T-helper 2 cell treated with Interferon-gamma antibody and Interleukin-4, amounts not matched to agents 5 μg/mL and 100 μg/mL, for 36 hours (primary cell): ENCODE data around the gene TMEM53.

ENCODE experiments used
- DNase-seq: peaks from one replicate; pipeline ENCODE4 v3.0.0; 2021; ENCODE audit warnings: low spot score
- H3K27ac Mint-ChIP-seq: one replicate; pipeline ENCODE4 v1.8.0; 2021; ENCODE audit warnings: mild to moderate bottlenecking, mixed read lengths
- H3K27me3 Mint-ChIP-seq: one replicate; pipeline ENCODE4 v1.8.0; 2021; ENCODE audit warnings: low read depth, mixed read lengths
- H3K36me3 Mint-ChIP-seq: one replicate; pipeline ENCODE4 v1.8.0; 2021; ENCODE audit warnings: low read depth, mixed read lengths
- H3K4me1 Mint-ChIP-seq: one replicate; pipeline ENCODE4 v1.8.0; 2021; ENCODE audit warnings: low read depth, mixed read lengths
- H3K4me3 Mint-ChIP-seq: one replicate; pipeline ENCODE4 v1.8.0; 2022; ENCODE audit warnings: mild to moderate bottlenecking, moderate library complexity, mixed read lengths
- H3K9me3 Mint-ChIP-seq: one replicate; pipeline ENCODE4 v1.8.0; 2021; ENCODE audit warnings: mixed read lengths

TMEM53 gene

GRCh38 chr1:44642255-44642654 lies 32.0 kb downstream of the TMEM53 start:
- no peak for DNase-seq
- H3K4me1 Mint-ChIP-seq = no peaks in the 10 kb centered on the region
- H3K4me3 Mint-ChIP-seq = no peak overlapping the region
- H3K27me3 Mint-ChIP-seq = no peaks in the 10 kb centered on the region
- peaks cover 30% of the 10 kb centered on the region for H3K36me3 Mint-ChIP-seq
- H3K27ac Mint-ChIP-seq = no peak overlapping the region
- H3K9me3 Mint-ChIP-seq = no peaks in the 10 kb centered on the region

- Mint-ChIP-seq H3K27ac (no peak overlapping the region), H3K27me3 (no peaks in the 10 kb centered on the region), H3K4me1 (no peaks in the 10 kb centered on the region), H3K9me3 (no peaks in the 10 kb centered on the region), H3K4me3 (no peak overlapping the region), H3K36me3 (peaks cover 27% of the 10 kb centered on the region)
- DNase-seq = no peak
Observed at GRCh38 chr1:44641126-44642102, 32.9 kb downstream of the TMEM53 start.

GRCh38 chr1:44640200-44640853 lies 34.0 kb downstream of the TMEM53 start:
- H3K36me3 Mint-ChIP-seq = peaks cover 36% of the 10 kb centered on the region

GRCh38 chr1:44637702-44638411 lies 36.4 kb downstream of the TMEM53 start:
- no peaks in the 10 kb centered on the region for H3K9me3 Mint-ChIP-seq
- no peak overlapping the region for H3K27ac Mint-ChIP-seq
- no peak for DNase-seq
- peaks cover 36% of the 10 kb centered on the region for H3K36me3 Mint-ChIP-seq
- no peaks in the 10 kb centered on the region for H3K27me3 Mint-ChIP-seq
- no peak overlapping the region for H3K4me3 Mint-ChIP-seq
- peaks cover 19% of the 10 kb centered on the region for H3K4me1 Mint-ChIP-seq

More at GRCh38 chr1:44640200-44640853, 34.0 kb downstream of the TMEM53 start:
- Mint-ChIP-seq H3K9me3 (no peaks in the 10 kb centered on the region), H3K4me3 (no peak overlapping the region), H3K27ac (no peak overlapping the region), H3K4me1 (no peaks in the 10 kb centered on the region), H3K27me3 (no peaks in the 10 kb centered on the region)
- DNase-seq = no peak

- H3K9me3 Mint-ChIP-seq = no peaks in the 10 kb centered on the region
- no peaks in the 10 kb centered on the region for H3K27me3 Mint-ChIP-seq
- peaks cover 35% of the 10 kb centered on the region for H3K36me3 Mint-ChIP-seq
- H3K4me3 Mint-ChIP-seq = no peak overlapping the region
- DNase-seq = no peak
- peaks cover 21% of the 10 kb centered on the region for H3K4me1 Mint-ChIP-seq
- no peak overlapping the region for H3K27ac Mint-ChIP-seq
Observed at GRCh38 chr1:44636688-44637598, 37.3 kb downstream of the TMEM53 start.

- no peaks in the 10 kb centered on the region for H3K9me3 Mint-ChIP-seq
- peaks cover 21% of the 10 kb centered on the region for H3K4me1 Mint-ChIP-seq
- H3K27me3 Mint-ChIP-seq = no peaks in the 10 kb centered on the region
- DNase-seq = no peak
- no peak overlapping the region for H3K4me3 Mint-ChIP-seq
- no peak overlapping the region for H3K27ac Mint-ChIP-seq
- peaks cover 35% of the 10 kb centered on the region for H3K36me3 Mint-ChIP-seq
Observed at GRCh38 chr1:44636083-44636687, 38.1 kb downstream of the TMEM53 start.

- Mint-ChIP-seq H3K4me1 (peaks cover 29% of the 10 kb centered on the region), H3K4me3 (no peak overlapping the region), H3K27me3 (no peaks in the 10 kb centered on the region), H3K36me3 (peaks cover 39% of the 10 kb centered on the region), H3K9me3 (peaks cover 6% of the 10 kb centered on the region), H3K27ac (no peak overlapping the region)
- DNase-seq = no peak
Observed at GRCh38 chr1:44635439-44635838, 38.8 kb downstream of the TMEM53 start.

GRCh38 chr1:44634606-44635189 lies 39.6 kb downstream of the TMEM53 start:
- Mint-ChIP-seq H3K36me3 (peaks cover 40% of the 10 kb centered on the region), H3K9me3 (peaks cover 8% of the 10 kb centered on the region), H3K4me3 (peak overlapping the region; percentile 44), H3K27me3 (no peaks in the 10 kb centered on the region), H3K27ac (no peak overlapping the region), H3K4me1 (peaks cover 30% of the 10 kb centered on the region)
- no peak for DNase-seq

GRCh38 chr1:44632598-44632997 lies 41.7 kb downstream of the TMEM53 start:
- DNase-seq = no peak
- H3K27me3 Mint-ChIP-seq = no peaks in the 10 kb centered on the region
- H3K27ac Mint-ChIP-seq = peak overlapping the region; percentile 98
- peaks cover 30% of the 10 kb centered on the region for H3K4me1 Mint-ChIP-seq
- peaks cover 31% of the 10 kb centered on the region for H3K36me3 Mint-ChIP-seq
- peaks cover 8% of the 10 kb centered on the region for H3K9me3 Mint-ChIP-seq
- H3K4me3 Mint-ChIP-seq = peak overlapping the region; percentile 90

GRCh38 chr1:44631647-44632539 lies 42.4 kb downstream of the TMEM53 start:
- H3K27ac Mint-ChIP-seq = peak overlapping the region; percentile 98
- no peaks in the 10 kb centered on the region for H3K27me3 Mint-ChIP-seq
- DNase-seq = peak; percentile 91
- peak overlapping the region; percentile 90 for H3K4me3 Mint-ChIP-seq
- H3K4me1 Mint-ChIP-seq = peaks cover 30% of the 10 kb centered on the region
- peaks cover 29% of the 10 kb centered on the region for H3K36me3 Mint-ChIP-seq
- peaks cover 8% of the 10 kb centered on the region for H3K9me3 Mint-ChIP-seq

GRCh38 chr1:44631333-44631646 lies 43.0 kb downstream of the TMEM53 start:
- H3K27ac Mint-ChIP-seq = peak overlapping the region; percentile 96
- H3K4me3 Mint-ChIP-seq = peak overlapping the region; percentile 87
- no peaks in the 10 kb centered on the region for H3K27me3 Mint-ChIP-seq
- H3K36me3 Mint-ChIP-seq = peaks cover 28% of the 10 kb centered on the region
- no peak for DNase-seq
- H3K9me3 Mint-ChIP-seq = peaks cover 8% of the 10 kb centered on the region
- H3K4me1 Mint-ChIP-seq = peaks cover 30% of the 10 kb centered on the region

- peaks cover 18% of the 10 kb centered on the region for H3K36me3 Mint-ChIP-seq
- H3K4me1 Mint-ChIP-seq = peaks cover 30% of the 10 kb centered on the region
- H3K27ac Mint-ChIP-seq = peak overlapping the region; percentile 96
- no peaks in the 10 kb centered on the region for H3K27me3 Mint-ChIP-seq
- peak overlapping the region; percentile 87 for H3K4me3 Mint-ChIP-seq
- DNase-seq = no peak
- H3K9me3 Mint-ChIP-seq = peaks cover 8% of the 10 kb centered on the region
Observed at GRCh38 chr1:44630116-44630515, 44.2 kb downstream of the TMEM53 start.
